GM12872 (cell line): Measurements from ENCODE around the gene DOCK1.

ENCODE experiments used
- CTCF ChIP-seq: IDR thresholded peaks from 3 replicates; pipeline ENCODE4 v1.5.1; 2011; ENCODE audit warnings: low read depth, mild to moderate bottlenecking, low read length, moderate library complexity; ENCODE audit not compliant: insufficient read depth

Gene DOCK1

GRCh38 chr10:127017541-127018297, 112.5 kb downstream of the DOCK1 start:
- no peak for TF ChIP-seq CTCF

GRCh38 chr10:127018298-127018650, 113.0 kb downstream of the DOCK1 start:
- TF ChIP-seq CTCF, result no peak

GRCh38 chr10:127018766-127019165, 113.5 kb downstream of the DOCK1 start:
- no peak for TF ChIP-seq CTCF

GRCh38 chr10:127020260-127020659, 115.0 kb downstream of the DOCK1 start:
- no peak for TF ChIP-seq CTCF

GRCh38 chr10:127021801-127022200, 116.6 kb downstream of the DOCK1 start:
- TF ChIP-seq CTCF, result no peak

- TF ChIP-seq CTCF, result no peak
These were observed 119.6 kb downstream of the DOCK1 start for GRCh38 chr10:127024685-127025435.

GRCh38 chr10:127027786-127028185, 122.6 kb downstream of the DOCK1 start:
- no peak for TF ChIP-seq CTCF
